Measurements from ENCODE around the gene C9orf40. TPM values are rescaled to one million over a fixed set of nuclear protein-coding genes. Genes with fewer than 3 reads are reported as not detected.

The C9orf40 gene
- total and polyA plus RNA-seq, 11 donors, result 0.91 to 2.7 (median 1.8) TPM

DNA sequence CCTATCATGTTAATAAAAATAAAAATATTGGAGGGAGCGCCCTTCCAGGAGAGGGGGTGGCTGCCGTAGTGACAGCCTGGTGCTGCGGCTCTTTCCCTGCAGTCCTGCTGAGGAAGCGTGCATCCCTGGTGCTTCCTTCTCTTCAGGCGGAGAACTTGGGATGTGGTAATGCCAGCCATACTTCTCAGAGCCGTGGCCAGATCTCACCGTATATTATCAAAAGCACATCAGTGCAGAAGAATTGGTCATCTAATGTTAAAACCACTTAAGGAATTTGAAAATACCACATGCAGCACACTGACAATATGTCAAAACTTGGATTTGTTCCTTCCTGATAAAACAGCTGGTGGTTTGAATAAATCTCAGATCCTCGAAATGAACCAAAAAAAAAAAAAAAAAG, 17.7 kb downstream of the C9orf40 start:
- no peak for TF ChIP-seq POLR2A (IDR thresholded peaks at IDR 0.05)
- TF ChIP-seq, protein P1, sequence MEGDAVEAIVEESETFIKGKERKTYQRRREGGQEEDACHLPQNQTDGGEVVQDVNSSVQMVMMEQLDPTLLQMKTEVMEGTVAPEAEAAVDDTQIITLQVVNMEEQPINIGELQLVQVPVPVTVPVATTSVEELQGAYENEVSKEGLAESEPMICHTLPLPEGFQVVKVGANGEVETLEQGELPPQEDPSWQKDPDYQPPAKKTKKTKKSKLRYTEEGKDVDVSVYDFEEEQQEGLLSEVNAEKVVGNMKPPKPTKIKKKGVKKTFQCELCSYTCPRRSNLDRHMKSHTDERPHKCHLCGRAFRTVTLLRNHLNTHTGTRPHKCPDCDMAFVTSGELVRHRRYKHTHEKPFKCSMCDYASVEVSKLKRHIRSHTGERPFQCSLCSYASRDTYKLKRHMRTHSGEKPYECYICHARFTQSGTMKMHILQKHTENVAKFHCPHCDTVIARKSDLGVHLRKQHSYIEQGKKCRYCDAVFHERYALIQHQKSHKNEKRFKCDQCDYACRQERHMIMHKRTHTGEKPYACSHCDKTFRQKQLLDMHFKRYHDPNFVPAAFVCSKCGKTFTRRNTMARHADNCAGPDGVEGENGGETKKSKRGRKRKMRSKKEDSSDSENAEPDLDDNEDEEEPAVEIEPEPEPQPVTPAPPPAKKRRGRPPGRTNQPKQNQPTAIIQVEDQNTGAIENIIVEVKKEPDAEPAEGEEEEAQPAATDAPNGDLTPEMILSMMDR (IDR thresholded peaks at IDR 0.05), result no peak
- intact Hi-C loops (cut with DNase I), result loop anchor here in 1 of 10 donors (10.0 kb wide), 2 partner anchors 140 to 160 kb away; no protein-coding TSS in a partner anchor
- no peak overlapping the region for H3K4me3 ChIP-seq
- ATAC-seq (no peak), DNase-seq (no peak)
- no peaks in the 10 kb centered on the region for H3K36me3 ChIP-seq
- H3K9me3 ChIP-seq, result peaks cover 0 to 15% (median 7%) of the 10 kb centered on the region in 12 donors
- 66 to 76% (median 74%) methylated on average over 8 of the region's 8 CpGs for WGBS, 4 donors
- no peaks in the 10 kb centered on the region for H3K27me3 ChIP-seq
- H3K27ac ChIP-seq, result no peak overlapping the region
- no peaks in the 10 kb centered on the region for H3K4me1 ChIP-seq

DNA sequence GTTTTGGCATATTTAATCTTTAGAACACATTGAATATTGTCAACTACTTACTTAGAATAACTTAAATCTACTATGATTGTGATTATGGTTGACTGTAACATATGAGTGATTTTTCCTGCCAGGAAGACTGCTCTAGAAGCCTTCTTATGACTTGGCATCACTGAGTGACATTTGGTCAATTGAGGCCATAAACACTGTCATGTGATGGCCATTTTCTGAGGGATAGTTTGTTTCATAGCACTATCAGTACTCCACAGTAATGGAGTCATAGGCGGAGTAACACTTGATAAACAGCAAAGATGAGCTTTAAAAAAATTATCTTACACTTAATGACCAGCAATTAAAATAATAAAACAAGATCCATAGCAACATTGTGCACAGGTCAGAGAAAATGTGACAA, 31.0 kb downstream of the C9orf40 start:
- intact Hi-C loops (cut with DNase I), result loop anchor here in 1 of 10 donors (10.0 kb wide), 1 partner anchor 73 kb away; no protein-coding TSS in a partner anchor
- no peaks in the 10 kb centered on the region for H3K4me1 ChIP-seq
- ATAC-seq (no peak), DNase-seq (no peak)
- no peak overlapping the region for H3K4me3 ChIP-seq
- H3K36me3 ChIP-seq, result no peaks in the 10 kb centered on the region
- no peak overlapping the region for H3K27ac ChIP-seq
- WGBS, 4 donors, result 57 to 98% (median 90%) methylated on average over 1 of the region's 1 CpG
- H3K9me3 ChIP-seq, result no peaks in the 10 kb centered on the region
- no peaks in the 10 kb centered on the region for H3K27me3 ChIP-seq
- TF ChIP-seq POLR2A (IDR thresholded peaks at IDR 0.05), result no peak
- TF ChIP-seq, protein P1 (IDR thresholded peaks at IDR 0.05), result no peak

DNA sequence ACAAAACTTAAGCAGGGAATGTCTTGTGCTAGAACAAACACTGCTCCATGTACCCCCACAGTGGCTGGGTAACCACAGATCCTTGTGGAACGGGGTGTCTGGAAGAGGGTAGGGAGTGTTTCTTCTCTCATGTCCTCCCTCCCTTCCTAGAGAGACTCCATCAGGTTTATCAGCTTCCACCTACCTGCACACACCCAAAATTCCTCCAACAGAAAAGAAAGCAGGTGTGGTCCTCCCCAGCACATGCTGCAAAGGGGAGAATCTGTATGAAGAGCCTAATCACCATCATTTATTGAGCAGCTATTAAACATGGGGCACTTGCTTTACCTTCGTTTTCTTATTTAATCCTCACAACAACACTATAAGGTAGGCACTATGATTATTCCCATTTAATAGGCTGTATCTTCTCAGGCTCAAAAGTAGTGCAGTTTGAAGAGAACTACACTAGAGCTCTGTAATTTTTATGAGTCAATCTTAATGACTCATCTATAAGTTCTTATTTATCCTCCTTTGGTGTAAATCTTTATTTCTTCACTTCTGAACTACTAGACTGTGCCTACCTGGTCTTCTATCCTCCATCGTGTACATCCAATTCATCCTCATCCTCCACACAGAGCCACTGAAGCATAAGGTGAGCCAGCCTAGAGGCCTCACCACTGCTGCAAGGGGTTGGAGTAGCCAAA, 31.6 kb downstream of the C9orf40 start:
- DNase-seq (no peak), ATAC-seq (no peak)
- Histone ChIP-seq H3K27ac (no peak overlapping the region), H3K36me3 (no peaks in the 10 kb centered on the region), H3K9me3 (no peaks in the 10 kb centered on the region), H3K4me1 (no peaks in the 10 kb centered on the region), H3K4me3 (no peak overlapping the region), H3K27me3 (no peaks in the 10 kb centered on the region)
- TF ChIP-seq, protein P1 (IDR thresholded peaks at IDR 0.05), result no peak
- no peak for TF ChIP-seq POLR2A (IDR thresholded peaks at IDR 0.05)
- intact Hi-C loops (cut with DNase I), result loop anchor here in 1 of 10 donors (10.0 kb wide), 1 partner anchor 74 kb away; no protein-coding TSS in a partner anchor
- WGBS, 4 donors, result 74 to 84% (median 83%) methylated on average over 3 of the region's 3 CpGs

DNA sequence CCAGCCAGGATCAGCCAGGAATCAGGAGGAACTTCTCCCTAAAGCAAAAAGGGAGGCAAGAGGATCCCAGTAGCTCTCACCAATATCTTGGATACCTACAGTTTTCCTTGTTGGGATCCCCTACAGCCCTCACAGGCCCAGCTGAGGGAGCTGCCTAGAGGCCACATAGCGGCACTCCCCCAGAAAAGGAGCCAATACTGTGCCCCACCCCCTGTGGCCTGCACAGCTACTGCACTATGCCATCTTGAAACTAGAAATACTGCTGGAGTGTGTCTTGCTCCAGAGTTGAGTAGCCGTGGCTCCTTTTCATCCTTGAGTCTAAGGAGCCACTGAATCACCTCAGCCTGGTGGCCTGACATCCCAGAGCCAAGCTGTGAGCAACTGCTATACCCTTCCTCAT, 42.7 kb downstream of the C9orf40 start:
- Histone ChIP-seq H3K27ac (no peak overlapping the region), H3K27me3 (peaks cover 0 to 9% (median 0%) of the 10 kb centered on the region in 9 donors), H3K4me1 (no peaks in the 10 kb centered on the region), H3K9me3 (peaks cover 0 to 22% (median 7%) of the 10 kb centered on the region in 12 donors), H3K36me3 (no peaks in the 10 kb centered on the region), H3K4me3 (no peak overlapping the region)
- DNase-seq (no peak), ATAC-seq (no peak)
- no peak for TF ChIP-seq POLR2A (IDR thresholded peaks at IDR 0.05)
- TF ChIP-seq, protein P1 (IDR thresholded peaks at IDR 0.05), result no peak
- intact Hi-C loops (cut with DNase I), result no loop called here
- 94 to 96% (median 95%) methylated on average over 2 of the region's 2 CpGs; no CpG with 5 or more reads in 1 of the 4 donors for WGBS, 4 donors
